Hepatocyte (in vitro differentiated cells): ENCODE measurements around the gene RGMB. TPM values are rescaled to one million over a fixed set of nuclear protein-coding genes. Genes with fewer than 3 reads are reported as not detected.

Experiments used
- DNase-seq: peaks from one replicate; pipeline ENCODE4 v3.0.0-alpha.2; 2016; ENCODE audit warnings: low spot score
- H2AFZ ChIP-seq: fragments of 200-600 bp; sonication (generic); 2 replicates; pipeline ENCODE4 v1.6.0; 2016; ENCODE audit warnings: antibody characterized with exemption, mild to moderate bottlenecking
- H3K27ac ChIP-seq: fragments of 200-600 bp; sonication (generic); 2 replicates; pipeline ENCODE4 v1.5.1; 2016; ENCODE audit warnings: mild to moderate bottlenecking
- H3K27me3 ChIP-seq: fragments of 200-600 bp; sonication (generic); 2 replicates; pipeline ENCODE4 v1.6.1; 2016
- H3K36me3 ChIP-seq: fragments of 200-600 bp; sonication (generic); replicated peaks from 2 replicates; pipeline ENCODE4 v1.5.1; 2016; ENCODE audit warnings: low read depth; ENCODE audit not compliant: insufficient read depth
- H3K4me1 ChIP-seq: fragments of 200-600 bp; sonication (generic); 2 replicates; pipeline ENCODE4 v1.5.1; 2016; ENCODE audit warnings: mild to moderate bottlenecking, moderate library complexity; ENCODE audit not compliant: insufficient read depth
- H3K4me2 ChIP-seq: fragments of 200-600 bp; sonication (generic); 2 replicates; pipeline ENCODE4 v1.6.0; 2016
- H3K4me3 ChIP-seq: fragments of 200-600 bp; sonication (generic); 2 replicates; pipeline ENCODE4 v1.5.1; 2016; ENCODE audit warnings: mild to moderate bottlenecking
- H3K79me2 ChIP-seq: fragments of 200-600 bp; sonication (generic); 2 replicates; pipeline ENCODE4 v1.6.0; 2017; ENCODE audit warnings: mild to moderate bottlenecking
- H3K9me2 ChIP-seq: fragments of 200-600 bp; sonication (generic); replicated peaks from 2 replicates; pipeline ENCODE4 v1.6.0; 2017; ENCODE audit warnings: mild to moderate bottlenecking; ENCODE audit not compliant: insufficient read depth
- H3K9me3 ChIP-seq: fragments of 200-600 bp; sonication (generic); 2 replicates; pipeline ENCODE4 v1.5.1; 2016; ENCODE audit warnings: low read depth, mild to moderate bottlenecking
- H4K20me1 ChIP-seq: fragments of 200-600 bp; sonication (generic); 2 replicates; pipeline ENCODE4 v1.6.0; 2016; ENCODE audit warnings: mild to moderate bottlenecking; ENCODE audit not compliant: insufficient read depth, poor library complexity, severe bottlenecking
- EZH2 ChIP-seq: fragments of 200-600 bp; sonication (generic); IDR thresholded peaks from 2 replicates; pipeline ENCODE4 v1.6.1; 2016; ENCODE audit warnings: antibody characterized with exemption, mild to moderate bottlenecking, borderline replicate concordance
- EZH2phosphoT487 ChIP-seq: fragments of 200-600 bp; sonication (generic); IDR thresholded peaks from one replicate; pipeline ENCODE4 v1.6.1; 2018; ENCODE audit warnings: antibody characterized with exemption, mild to moderate bottlenecking, low read depth, moderate library complexity; ENCODE audit not compliant: unreplicated experiment, severe bottlenecking
- WGBS: methylation state at CpG from one replicate; pipeline ENCODE4 v1.1.6; 2016; ENCODE audit warnings: low lambda C conversion rate; ENCODE audit errors: missing lambda C conversion rate; 5-methylcytosine and 5-hydroxymethylcytosine counted together
- polyA plus RNA-seq: library from polyadenylated mRNA; unstranded; fragments of >200 nt; fragmentation: Nextera tagmentation; extraction: Ambion mirVana; gene quantifications from 2 replicates; pipeline ENCODE4 v1.2.1, GENCODE V29; 2016
- total RNA-seq: library from RNA; depleted of rRNA; stranded (reverse); fragments of >200 nt; gene quantifications from 2 replicates; pipeline ENCODE4 v1.2.3, GENCODE V29; 2014
- TF ChIP-seq, protein P1 (sequence below): fragments of 200-600 bp; sonication (generic); IDR thresholded peaks from 2 replicates; pipeline ENCODE4 v1.5.1; 2016; ENCODE audit warnings: antibody characterized with exemption, mild to moderate bottlenecking; ENCODE audit not compliant: poor library complexity

Gene RGMB
- total and polyA plus RNA-seq, 2 experiments from 2014 or later, result 8.4 to 11.6 TPM

GRCh38 chr5:98770209-98770910, 3.1 kb upstream of the RGMB start:
- H3K4me2 ChIP-seq, result peak overlapping the region; percentile 97

DNA sequence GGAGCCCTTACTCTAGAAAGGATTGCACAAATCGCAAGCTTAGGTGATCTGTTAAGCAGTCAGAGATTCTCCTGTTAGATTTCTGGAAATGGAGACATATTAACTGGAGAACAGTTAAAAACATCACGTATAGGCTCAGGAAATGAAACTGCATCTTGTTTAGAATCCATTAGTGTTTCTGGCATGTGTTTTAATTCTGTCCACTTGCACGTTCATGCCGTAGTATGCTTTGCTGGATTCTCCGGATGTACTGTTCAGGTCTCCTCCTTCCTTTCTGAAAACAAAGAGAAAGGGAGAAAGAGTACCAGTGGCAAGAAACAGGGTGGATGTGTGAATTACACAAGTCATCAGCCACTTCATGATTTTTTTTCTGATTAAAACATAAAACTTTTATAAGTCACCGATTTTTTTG, 2.5 kb upstream of the RGMB start:
- H3K4me3 ChIP-seq, result peak overlapping the region; percentile 39
- no peaks in the 10 kb centered on the region for H3K9me2 ChIP-seq
- peak overlapping the region; percentile 4 for H3K27ac ChIP-seq
- no peaks in the 10 kb centered on the region for H3K36me3 ChIP-seq
- peak overlapping the region; percentile 90 for H2AFZ ChIP-seq
- peak overlapping the region; percentile 97 for H3K4me2 ChIP-seq
- peaks cover 12% of the 10 kb centered on the region for H4K20me1 ChIP-seq
- WGBS, result 2% methylated on average over 6 of the region's 6 CpGs
- no peak for DNase-seq
- peaks cover 8% of the 10 kb centered on the region for H3K4me1 ChIP-seq
- no peaks in the 10 kb centered on the region for H3K27me3 ChIP-seq
- TF ChIP-seq, protein P1, sequence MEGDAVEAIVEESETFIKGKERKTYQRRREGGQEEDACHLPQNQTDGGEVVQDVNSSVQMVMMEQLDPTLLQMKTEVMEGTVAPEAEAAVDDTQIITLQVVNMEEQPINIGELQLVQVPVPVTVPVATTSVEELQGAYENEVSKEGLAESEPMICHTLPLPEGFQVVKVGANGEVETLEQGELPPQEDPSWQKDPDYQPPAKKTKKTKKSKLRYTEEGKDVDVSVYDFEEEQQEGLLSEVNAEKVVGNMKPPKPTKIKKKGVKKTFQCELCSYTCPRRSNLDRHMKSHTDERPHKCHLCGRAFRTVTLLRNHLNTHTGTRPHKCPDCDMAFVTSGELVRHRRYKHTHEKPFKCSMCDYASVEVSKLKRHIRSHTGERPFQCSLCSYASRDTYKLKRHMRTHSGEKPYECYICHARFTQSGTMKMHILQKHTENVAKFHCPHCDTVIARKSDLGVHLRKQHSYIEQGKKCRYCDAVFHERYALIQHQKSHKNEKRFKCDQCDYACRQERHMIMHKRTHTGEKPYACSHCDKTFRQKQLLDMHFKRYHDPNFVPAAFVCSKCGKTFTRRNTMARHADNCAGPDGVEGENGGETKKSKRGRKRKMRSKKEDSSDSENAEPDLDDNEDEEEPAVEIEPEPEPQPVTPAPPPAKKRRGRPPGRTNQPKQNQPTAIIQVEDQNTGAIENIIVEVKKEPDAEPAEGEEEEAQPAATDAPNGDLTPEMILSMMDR, result no peak
- TF ChIP-seq EZH2phosphoT487, result no peak
- TF ChIP-seq EZH2, result no peak
- H3K9me3 ChIP-seq, result no peaks in the 10 kb centered on the region
- H3K79me2 ChIP-seq, result peaks cover 12% of the 10 kb centered on the region

More at GRCh38 chr5:98770209-98770910, 3.1 kb upstream of the RGMB start:
- peak; percentile 65 for DNase-seq
- Histone ChIP-seq H4K20me1 (peaks cover 6% of the 10 kb centered on the region), H3K4me1 (peaks cover 2% of the 10 kb centered on the region), H3K79me2 (peaks cover 7% of the 10 kb centered on the region), H3K4me3 (peak overlapping the region; percentile 39), H3K9me2 (no peaks in the 10 kb centered on the region), H2AFZ (peak overlapping the region; percentile 90), H3K27me3 (no peaks in the 10 kb centered on the region), H3K9me3 (no peaks in the 10 kb centered on the region), H3K27ac (peak overlapping the region; percentile 4), H3K36me3 (no peaks in the 10 kb centered on the region)
- TF ChIP-seq, protein P1, result no peak
- TF ChIP-seq EZH2phosphoT487, result no peak
- TF ChIP-seq EZH2, result no peak
- WGBS, result under 1% methylated on average over 39 of the region's 39 CpGs

- TF ChIP-seq, protein P1, result peak; percentile 84
- TF ChIP-seq EZH2, result no peak
- Histone ChIP-seq H3K79me2 (peaks cover 18% of the 10 kb centered on the region), H4K20me1 (peaks cover 18% of the 10 kb centered on the region), H2AFZ (no peak overlapping the region), H3K36me3 (no peaks in the 10 kb centered on the region), H3K4me2 (peak overlapping the region; percentile 97), H3K9me2 (no peaks in the 10 kb centered on the region), H3K4me3 (peak overlapping the region; percentile 39), H3K27me3 (no peaks in the 10 kb centered on the region), H3K27ac (no peak overlapping the region), H3K4me1 (peaks cover 14% of the 10 kb centered on the region), H3K9me3 (no peaks in the 10 kb centered on the region)
- DNase-seq, result peak; percentile 92
- WGBS, result 6% methylated on average over 18 of the region's 18 CpGs
These were observed 1.9 kb upstream of the RGMB start for GRCh38 chr5:98771382-98772109.
